GM10266 (cell line): ENCODE results near the gene C15orf39.
A peak's percentile ranks its signal among the peaks of the same experiment; 100 is the strongest.
"Not testable (repeated sequence)": the region's sequence is repeated elsewhere in the genome, so short reads cannot be mapped to it uniquely, and the experiment has no call there.

Experiments used
- DNase-seq: peaks from one replicate; pipeline ENCODE4 v3.0.0; 2012; ENCODE audit errors: extremely low spot score
- TF ChIP-seq, protein P1 (sequence below): IDR thresholded peaks from 2 replicates; pipeline ENCODE4 v1.5.1; 2012; ENCODE audit warnings: mild to moderate bottlenecking, low read depth; ENCODE audit not compliant: control insufficient read depth, insufficient read depth; ENCODE audit errors: missing control alignments

Gene C15orf39

DNA sequence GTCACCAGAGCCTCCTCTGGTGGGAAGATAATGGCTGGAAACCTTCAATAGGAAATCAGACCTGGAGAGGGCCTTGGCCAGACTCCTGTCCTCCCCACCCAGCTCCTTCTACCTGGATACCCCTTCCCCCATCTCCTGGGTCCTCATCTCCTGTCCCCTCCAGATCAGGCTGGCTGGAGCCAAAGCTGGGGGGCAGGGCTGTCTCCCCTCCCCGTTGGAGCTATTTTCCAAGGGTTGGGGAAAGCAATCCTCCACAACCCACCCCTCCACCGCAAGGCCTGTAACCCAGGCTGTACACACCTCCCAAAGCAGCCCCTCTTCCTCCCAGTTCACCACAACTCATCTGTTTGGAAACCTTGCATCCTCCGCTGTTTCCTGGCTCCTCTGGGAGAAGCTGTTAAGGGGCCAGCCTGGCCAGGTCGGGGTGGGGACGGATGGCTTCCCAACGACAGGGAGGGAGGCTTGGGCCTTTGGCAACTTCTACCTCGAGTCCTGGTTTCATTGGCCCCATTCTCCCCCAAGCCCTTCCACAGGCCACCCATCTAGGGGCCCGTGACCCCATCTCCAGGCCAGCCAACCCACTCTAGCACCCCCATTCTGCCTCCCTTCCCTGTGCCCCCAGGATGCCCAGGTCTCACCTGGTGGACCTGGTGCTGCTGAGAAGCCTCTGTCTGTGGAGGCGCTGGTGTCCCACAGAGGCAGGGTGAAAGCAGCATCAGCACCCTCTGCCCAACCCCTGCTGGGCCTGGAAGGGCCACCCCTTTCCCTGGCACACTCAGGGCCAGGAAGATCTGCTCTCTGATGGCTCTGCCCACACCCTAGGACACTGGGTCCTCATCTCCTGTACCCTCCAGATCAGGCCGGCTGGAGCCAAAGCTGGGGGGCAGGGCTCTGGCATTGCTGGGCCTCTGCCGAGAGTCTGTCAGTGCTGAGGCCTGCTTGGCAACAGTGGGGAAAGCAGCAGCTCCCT, 34.4 kb downstream of the C15orf39 start:
- peak; percentile 5 for DNase-seq

DNA sequence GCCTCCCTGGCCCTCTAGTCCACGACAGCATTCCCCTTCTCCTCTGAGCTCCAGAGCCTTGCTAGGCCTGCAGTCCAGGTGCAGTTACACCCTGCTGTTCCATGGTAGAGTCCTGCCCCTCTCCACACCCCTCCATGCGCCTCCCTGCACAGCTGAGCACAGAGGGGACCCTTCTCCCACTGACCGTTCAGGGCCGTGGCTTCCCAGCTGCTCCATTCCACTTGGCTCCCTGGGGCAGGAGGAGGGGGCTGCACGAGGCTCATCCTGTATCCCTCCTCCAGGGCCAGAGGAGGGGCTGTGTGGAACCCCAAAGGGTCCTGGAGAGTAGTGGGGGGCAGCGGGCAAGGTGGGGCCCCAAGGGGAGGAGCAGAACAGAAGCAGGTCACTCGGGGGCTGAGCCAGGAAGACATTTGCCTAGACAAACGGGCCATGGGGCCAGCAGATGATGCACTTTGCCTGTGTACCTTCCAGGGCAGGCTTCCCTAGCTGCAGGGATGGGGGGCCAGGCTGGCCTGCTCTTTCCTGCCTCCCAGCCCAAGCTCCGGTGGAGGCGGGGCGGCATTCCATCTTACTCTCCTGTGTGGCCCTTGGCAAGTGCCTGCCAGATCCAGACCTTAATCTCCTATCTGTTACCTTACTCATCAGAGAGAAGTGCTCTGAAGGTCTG, 35.8 kb downstream of the C15orf39 start:
- DNase-seq = peak; percentile 2
- TF ChIP-seq, protein P1, sequence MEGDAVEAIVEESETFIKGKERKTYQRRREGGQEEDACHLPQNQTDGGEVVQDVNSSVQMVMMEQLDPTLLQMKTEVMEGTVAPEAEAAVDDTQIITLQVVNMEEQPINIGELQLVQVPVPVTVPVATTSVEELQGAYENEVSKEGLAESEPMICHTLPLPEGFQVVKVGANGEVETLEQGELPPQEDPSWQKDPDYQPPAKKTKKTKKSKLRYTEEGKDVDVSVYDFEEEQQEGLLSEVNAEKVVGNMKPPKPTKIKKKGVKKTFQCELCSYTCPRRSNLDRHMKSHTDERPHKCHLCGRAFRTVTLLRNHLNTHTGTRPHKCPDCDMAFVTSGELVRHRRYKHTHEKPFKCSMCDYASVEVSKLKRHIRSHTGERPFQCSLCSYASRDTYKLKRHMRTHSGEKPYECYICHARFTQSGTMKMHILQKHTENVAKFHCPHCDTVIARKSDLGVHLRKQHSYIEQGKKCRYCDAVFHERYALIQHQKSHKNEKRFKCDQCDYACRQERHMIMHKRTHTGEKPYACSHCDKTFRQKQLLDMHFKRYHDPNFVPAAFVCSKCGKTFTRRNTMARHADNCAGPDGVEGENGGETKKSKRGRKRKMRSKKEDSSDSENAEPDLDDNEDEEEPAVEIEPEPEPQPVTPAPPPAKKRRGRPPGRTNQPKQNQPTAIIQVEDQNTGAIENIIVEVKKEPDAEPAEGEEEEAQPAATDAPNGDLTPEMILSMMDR = no peak

More for the DNA sequence above, 34.4 kb downstream of the C15orf39 start:
- TF ChIP-seq, protein P1 = no peak

DNA sequence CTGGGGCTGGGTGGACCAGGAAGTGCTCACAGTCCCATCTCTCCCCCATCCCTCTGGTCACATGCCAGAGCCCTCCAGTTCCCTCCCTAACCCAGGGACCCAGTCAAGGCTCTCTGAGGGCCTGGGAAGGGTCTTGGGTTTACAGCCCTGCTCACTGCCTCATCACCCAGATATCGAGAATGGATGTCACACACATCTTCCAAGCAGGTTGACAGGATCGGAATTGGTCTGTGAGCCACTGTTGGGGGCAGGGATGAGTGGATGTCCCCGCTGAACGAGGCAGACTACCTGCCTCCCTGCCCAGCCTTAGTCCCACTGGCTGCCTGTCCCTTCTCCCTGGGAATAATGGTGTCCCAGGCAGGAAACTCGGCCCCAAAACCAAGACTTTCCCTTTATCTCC, 36.5 kb downstream of the C15orf39 start:
- DNase-seq = no peak
- TF ChIP-seq, protein P1 = no peak

DNA sequence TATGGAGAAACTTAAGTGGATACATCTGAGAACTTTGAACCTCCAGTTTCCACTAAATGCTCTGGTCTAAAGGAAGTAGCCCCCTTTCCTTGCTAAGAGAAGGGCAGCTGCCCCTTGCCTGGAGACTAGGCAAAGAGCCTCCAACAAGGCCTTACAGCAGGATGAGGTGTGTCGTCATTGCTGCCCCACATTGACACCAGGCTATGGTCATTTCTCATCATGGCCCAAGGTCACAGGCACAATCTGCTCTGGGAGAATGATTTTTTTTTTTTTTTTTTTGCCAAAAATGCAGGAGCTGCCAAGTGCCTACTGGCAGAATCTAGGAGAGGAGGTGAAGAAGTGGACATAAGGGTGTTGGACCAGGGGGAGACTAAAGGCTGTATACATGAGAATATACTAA, 44.1 kb downstream of the C15orf39 start:
- DNase-seq = not testable (repeated sequence)

DNA sequence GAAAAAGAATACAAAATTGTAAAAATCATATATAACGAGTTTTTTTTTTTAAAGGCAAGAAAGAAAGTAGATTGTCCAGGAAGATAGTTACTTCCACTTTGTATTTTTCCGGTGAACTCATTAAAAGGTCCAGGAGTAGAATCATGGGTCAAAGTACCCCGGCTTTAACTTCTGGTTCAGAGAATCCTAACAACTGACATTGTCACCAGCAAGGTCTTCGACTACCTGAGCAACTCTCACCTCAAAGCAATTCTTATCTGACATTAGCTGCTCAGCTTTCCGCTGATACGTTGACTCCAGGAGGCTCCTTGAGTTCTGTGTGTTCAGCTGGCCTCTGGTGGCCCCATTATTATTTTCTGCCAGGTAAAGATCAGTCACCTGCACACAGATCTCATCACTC, 47.3 kb downstream of the C15orf39 start:
- not testable (repeated sequence) for DNase-seq

DNA sequence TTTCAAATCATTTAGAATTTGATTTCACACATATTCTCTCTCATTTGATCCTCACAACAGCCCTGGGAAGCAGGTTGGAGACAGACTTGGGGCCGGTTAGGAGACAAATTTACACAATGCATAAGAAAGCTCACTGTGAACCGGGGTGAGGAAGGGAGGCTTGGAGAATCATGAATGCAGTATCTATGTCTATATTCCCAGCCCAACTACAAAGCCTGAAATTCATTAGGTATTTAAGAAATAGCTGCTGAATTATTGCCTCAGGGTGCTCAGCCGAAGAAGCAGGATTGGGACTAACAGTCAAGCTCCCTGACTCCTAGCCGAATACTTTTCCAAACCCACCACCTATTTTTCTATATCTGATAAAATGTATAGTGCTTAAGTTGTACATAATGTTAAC, 48.0 kb downstream of the C15orf39 start:
- DNase-seq = no peak
- TF ChIP-seq, protein P1 = no peak

DNA sequence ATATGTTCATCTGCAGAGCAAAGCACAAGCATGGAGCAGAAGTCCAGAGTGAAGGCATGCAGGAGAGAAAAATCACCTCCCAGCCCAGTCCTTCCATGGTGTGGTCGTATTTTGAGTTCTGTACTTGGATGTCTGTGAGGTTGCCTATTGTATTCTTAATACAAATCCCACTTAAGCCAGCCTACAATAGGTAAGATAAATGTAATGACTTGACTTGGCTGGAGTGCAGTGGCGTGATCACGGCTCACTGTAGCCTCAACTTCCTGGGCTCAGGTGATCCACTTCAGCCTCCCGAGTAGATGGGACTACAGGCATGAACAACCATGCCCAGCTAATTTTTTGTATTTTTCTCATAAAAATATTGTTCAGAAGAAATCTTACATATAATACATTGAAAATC, 49.7 kb downstream of the C15orf39 start:
- not testable (repeated sequence) for DNase-seq

DNA sequence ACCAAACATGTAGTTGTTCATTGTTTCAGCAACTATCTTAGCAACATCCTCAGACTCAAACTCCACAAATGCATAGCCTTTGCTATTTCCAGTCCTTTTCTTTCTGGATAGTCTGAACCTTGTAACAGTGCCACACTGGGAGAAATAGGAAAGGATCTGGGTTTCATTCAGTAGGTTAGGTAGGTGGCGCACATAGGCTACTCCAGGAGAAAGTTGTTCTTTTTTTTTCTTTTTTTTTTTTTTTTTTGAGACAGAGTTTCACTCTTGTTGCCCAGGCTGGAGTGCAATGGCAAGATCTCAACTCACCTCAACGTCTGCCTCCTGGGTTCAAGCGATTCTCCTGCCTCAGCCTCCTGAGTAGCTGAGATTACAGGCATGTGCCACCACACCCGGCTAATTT, 50.6 kb downstream of the C15orf39 start:
- DNase-seq = not testable (repeated sequence)

DNA sequence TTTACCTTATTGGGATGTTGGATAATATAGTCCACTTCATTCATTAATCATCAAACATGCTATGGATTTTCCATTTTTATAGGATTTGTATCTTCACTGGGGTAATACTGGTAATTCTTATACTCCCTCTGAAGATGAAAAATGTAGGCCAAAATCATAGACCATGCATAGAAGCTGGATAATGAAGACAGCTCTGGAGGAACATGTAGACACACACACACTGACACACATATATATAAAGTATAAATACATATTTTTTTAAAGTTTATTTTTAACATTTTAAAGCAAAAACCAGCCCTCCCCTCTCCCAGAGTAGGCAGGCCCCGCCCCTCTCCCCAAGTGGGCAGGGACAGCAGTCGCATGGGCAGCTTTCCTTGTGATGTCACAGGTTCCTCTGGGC, 56.4 kb downstream of the C15orf39 start, which contains the start of gene GOLGA6C:
Gene GOLGA6C (plus strand): TSS at position 301 of the 400 bp plus-strand sequence. CDS start 265 bp downstream, outside the sequence.
- not testable (repeated sequence) for DNase-seq

DNA sequence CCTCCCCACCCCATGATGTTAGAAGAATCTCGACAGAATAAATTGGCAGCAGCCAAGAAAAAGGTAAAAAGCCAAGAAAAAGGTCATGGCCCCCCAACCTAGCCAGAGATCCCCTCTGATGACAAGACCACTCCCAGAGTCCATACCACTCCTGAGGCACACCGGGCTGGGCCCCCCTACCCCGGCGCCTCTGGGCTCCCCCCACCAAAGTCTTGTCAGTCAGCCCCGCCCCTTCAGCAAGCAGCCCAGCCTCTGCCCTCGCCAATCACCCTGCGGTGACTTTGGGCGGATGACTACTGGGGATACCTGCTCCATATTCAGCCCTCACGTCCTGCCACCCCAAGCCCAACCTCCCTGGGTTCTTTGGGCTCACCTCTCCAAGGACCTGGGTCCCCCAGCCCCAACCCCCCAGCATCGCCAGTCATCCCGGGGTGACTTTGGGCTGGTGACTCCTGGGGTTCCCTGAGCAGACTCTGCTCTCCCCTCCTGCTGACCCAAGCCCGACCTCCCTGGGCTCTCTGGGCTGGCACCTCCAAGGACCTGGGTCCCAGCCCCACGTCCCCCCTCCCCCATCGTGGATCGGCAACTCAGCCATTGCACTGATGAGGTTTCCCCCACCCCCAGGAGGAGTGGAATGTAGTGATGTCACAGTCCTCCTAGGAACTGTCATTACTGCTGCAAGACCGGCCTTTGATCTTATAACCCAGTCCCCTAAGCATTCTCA, 57.1 kb downstream of the C15orf39 start:
- not testable (repeated sequence) for DNase-seq

DNA sequence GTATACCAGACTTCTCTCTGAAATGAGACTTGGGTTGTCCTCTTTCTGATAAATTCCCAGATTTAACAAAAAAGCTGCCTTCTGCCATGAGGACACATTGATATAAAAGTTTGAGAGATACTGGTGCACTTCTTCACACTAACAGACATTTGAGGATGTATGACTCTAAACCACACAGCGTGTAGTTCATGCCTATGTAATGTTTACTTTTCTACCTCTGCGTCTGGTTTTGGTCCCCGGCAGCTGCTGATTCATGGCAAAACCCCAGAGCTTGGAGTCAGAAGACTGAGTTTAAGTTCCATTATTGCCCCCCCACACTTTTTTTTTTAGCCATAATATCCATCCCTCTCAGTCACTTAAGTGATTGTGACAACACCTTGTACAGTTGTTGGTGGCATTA, 58.2 kb downstream of the C15orf39 start:
- not testable (repeated sequence) for DNase-seq
